OCI-LY7 (cell line): ENCODE measurements around the gene EGFLAM.

Experiments used
- EZH2phosphoT487 ChIP-seq: fragments of 200-600 bp; sonication (generic); IDR thresholded peaks from 2 replicates; pipeline ENCODE4 v1.6.1; 2018; ENCODE audit warnings: low read depth, borderline replicate concordance, mild to moderate bottlenecking, mixed run types, antibody characterized with exemption, low read length, moderate library complexity, mixed read lengths
- TF ChIP-seq, protein P1 (sequence below): fragments of 200-600 bp; sonication (generic); conservative IDR thresholded peaks from 2 replicates; pipeline ENCODE4 v1.5.1; 2014; ENCODE audit warnings: mild to moderate bottlenecking, antibody characterized with exemption, low read length, moderate library complexity, mixed read lengths

DNA sequence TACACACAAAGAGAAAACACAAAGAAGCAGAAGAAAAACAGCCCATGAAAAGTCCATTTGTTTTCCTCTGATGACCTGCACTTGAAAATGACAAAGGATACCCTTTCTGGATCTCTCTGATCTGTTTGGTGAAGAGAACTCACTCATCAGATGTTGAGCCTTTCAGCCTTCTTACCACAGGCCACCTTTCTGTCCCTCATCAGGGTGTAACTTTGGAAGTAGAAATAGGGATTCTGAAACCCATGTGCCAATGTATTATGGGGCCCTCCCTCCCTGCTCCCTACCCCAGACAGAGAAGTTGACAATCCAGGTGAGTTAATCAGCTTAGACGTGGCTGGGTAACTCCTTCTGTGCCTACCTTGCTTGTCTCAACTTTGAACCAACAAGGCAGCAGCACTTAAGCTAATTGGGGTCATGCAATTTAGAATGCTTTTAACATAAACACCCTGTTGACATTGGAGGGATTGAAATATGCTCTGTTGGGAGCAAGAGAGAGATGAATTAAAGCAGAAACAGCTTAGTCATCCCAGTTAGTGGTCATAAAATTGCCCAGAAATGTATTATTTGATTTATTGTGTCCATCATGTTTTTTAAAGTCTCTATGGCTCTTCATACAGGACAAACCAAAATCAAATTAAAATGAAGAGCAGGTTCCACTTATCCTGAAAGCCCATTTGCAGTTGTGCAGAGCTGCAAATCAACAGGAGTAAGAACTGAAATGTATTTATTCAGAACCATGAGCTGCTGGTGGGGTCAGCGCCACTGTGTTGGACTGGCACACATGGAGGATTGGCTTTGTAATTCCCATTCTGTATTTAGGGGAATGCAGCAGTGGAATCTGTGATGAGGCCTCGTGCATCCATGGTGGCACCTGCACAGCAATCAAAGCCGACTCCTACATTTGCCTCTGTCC is 166.0 kb downstream of the EGFLAM start:
- TF ChIP-seq, protein P1, sequence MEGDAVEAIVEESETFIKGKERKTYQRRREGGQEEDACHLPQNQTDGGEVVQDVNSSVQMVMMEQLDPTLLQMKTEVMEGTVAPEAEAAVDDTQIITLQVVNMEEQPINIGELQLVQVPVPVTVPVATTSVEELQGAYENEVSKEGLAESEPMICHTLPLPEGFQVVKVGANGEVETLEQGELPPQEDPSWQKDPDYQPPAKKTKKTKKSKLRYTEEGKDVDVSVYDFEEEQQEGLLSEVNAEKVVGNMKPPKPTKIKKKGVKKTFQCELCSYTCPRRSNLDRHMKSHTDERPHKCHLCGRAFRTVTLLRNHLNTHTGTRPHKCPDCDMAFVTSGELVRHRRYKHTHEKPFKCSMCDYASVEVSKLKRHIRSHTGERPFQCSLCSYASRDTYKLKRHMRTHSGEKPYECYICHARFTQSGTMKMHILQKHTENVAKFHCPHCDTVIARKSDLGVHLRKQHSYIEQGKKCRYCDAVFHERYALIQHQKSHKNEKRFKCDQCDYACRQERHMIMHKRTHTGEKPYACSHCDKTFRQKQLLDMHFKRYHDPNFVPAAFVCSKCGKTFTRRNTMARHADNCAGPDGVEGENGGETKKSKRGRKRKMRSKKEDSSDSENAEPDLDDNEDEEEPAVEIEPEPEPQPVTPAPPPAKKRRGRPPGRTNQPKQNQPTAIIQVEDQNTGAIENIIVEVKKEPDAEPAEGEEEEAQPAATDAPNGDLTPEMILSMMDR, result no peak
- no peak for TF ChIP-seq EZH2phosphoT487
